Duodenal mucosa (tissue), 2 donors: ENCODE measurements around the gene NR2C2AP.
"Not testable (repeated sequence)": the region's sequence is repeated elsewhere in the genome, so short reads cannot be mapped to it uniquely, and the experiment has no call there.

ENCODE experiments used
- H3K27ac ChIP-seq: one replicate; pipeline ENCODE4 v1.7.0; 2013; ENCODE audit warnings: low read depth, low read length
- H3K27me3 ChIP-seq, 2 donors: one replicate each; pipeline ENCODE4 v1.7.0; 2013; ENCODE audit warnings: low read length in 2 of 2, control low read depth in 1 of 2; ENCODE audit not compliant: insufficient read depth in 2 of 2, control insufficient read depth in 1 of 2
- H3K36me3 ChIP-seq, 2 donors: one replicate each; pipeline ENCODE4 v1.7.0; 2013; ENCODE audit warnings: low read length in 2 of 2, control low read depth in 1 of 2; ENCODE audit not compliant: insufficient read depth in 2 of 2, control insufficient read depth in 1 of 2
- H3K4me1 ChIP-seq, 2 donors: one replicate each; pipeline ENCODE4 v1.7.0; 2013; ENCODE audit warnings: low read length in 2 of 2, control low read depth in 1 of 2; ENCODE audit not compliant: insufficient read depth in 2 of 2, control insufficient read depth in 1 of 2
- H3K4me3 ChIP-seq, 2 donors: one replicate each; pipeline ENCODE4 v1.7.0; 2013; ENCODE audit warnings: low read length in 2 of 2, low read depth in 1 of 2
- H3K9ac ChIP-seq, 2 donors: one replicate each; pipeline ENCODE4 v1.7.0; 2013; ENCODE audit warnings: low read length in 2 of 2, low read depth in 1 of 2
- H3K9me3 ChIP-seq, 2 donors: one replicate each; pipeline ENCODE4 v1.7.0; 2013; ENCODE audit warnings: low read length in 2 of 2, control low read depth in 1 of 2; ENCODE audit not compliant: control insufficient read depth in 1 of 2

NR2C2AP gene

GRCh38 chr19:19186742-19187141, 16.5 kb downstream of the NR2C2AP start:
- H3K9me3 ChIP-seq: peaks cover 0 to 2% of the 10 kb centered on the region in 2 donors
- H3K36me3 ChIP-seq: peaks cover 16 to 29% of the 10 kb centered on the region in 2 donors
- peaks cover 0 to 19% of the 10 kb centered on the region in 2 donors for H3K4me1 ChIP-seq
- H3K27ac ChIP-seq: no peak overlapping the region
- H3K4me3 ChIP-seq: no peak overlapping the region
- H3K9ac ChIP-seq: no peak overlapping the region
- H3K27me3 ChIP-seq: no peaks in the 10 kb centered on the region

DNA sequence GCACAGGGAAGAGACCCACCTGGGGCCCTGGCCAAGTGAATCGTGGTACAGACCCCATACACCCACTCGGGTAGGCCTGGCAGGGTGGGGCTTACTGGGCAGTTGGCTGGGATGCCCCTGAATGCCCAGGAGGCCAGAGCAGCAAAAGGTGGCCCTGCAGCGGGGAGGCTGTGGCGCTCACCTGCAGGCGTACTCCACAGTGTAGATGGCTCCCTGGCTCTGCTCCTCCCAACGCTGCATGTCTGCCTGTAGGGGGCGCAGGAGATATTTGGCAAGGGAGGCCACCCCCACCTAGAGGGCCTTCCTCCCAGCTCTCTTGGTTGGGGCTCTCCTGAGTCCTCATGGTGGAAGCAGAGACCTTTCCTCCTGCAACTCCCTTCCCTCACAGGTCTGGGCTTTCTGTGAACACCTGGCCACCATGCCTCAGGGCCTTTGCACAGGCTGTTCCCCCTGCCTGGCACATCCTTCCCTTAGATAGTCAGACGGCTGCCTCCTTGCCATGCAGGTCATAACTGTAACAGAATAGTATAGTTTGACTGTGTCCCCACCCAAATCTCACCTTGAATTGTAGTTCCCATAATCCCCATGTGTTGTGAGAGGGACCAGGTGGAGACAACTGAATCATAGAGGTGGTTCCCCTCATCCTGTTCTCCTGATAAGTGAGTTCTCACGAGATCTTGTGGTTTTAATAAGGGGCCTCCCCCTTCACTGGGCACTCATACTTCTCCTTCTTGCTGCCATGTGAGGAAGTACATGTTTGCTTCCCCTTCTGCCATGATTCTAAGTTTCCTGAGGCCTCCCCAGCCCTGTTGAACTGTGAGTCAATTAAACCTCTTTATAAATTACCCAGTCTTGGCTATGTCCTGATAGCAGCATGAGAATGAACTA, 17.1 kb downstream of the NR2C2AP start:
- no peak overlapping the region for H3K4me3 ChIP-seq
- no peak overlapping the region for H3K27ac ChIP-seq
- H3K27me3 ChIP-seq: no peaks in the 10 kb centered on the region
- peaks cover 0 to 2% of the 10 kb centered on the region in 2 donors for H3K9me3 ChIP-seq
- H3K9ac ChIP-seq: no peak overlapping the region
- H3K36me3 ChIP-seq: peaks cover 16 to 36% of the 10 kb centered on the region in 2 donors
- H3K4me1 ChIP-seq: peaks cover 0 to 15% of the 10 kb centered on the region in 2 donors

DNA sequence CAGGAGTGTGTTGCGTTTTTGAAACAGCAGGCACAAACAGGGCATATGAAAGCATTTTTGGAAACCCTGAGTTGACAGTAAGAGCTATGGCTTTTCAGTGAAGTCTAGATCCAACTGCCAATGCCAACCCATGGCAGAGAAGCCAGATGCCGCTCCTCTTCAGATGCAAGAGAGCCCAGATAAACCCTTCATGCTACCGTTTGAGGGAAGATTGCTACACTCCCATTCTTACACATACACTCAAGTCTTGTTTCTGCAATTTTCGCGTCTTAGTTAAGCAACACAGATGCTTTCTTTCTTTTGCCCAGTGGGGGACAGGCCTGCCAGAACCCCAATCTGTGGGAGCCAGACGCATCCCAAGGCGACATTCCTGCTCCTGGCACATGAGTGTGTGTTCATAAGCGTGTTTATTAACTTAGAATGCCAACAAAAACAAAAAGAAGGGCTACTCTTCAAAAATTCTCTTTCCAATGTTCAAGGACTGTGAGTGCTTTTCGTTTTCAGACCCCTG, 21.7 kb downstream of the NR2C2AP start:
- no peaks in the 10 kb centered on the region for H3K9me3 ChIP-seq
- H3K36me3 ChIP-seq: peaks cover 20 to 60% of the 10 kb centered on the region in 2 donors
- H3K9ac ChIP-seq: no peak overlapping the region
- H3K4me1 ChIP-seq: no peaks in the 10 kb centered on the region
- no peak overlapping the region for H3K4me3 ChIP-seq
- H3K27ac ChIP-seq: no peak overlapping the region
- H3K27me3 ChIP-seq: no peaks in the 10 kb centered on the region

GRCh38 chr19:19179548-19180441, 23.4 kb downstream of the NR2C2AP start:
- H3K36me3 ChIP-seq: peaks cover 15 to 52% of the 10 kb centered on the region in 2 donors

DNA sequence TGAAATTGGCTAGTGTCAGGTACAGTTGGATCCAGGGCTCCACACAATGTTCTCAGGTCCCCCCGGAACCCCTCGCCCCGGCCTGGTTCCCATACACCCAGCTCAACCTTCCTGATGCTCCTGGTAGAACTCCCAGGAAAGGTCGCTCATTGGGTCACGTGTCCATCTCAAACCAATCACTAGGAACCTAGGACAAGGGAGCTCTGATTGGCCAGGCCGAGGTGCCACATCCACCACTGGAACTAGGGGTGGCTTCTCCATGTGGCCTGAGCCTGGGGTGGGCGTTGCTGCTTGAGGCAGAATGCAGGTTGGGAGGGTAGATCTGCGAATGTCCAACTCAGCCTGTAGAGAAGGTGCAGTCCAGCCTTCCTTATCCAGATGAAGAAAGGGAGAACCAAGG, 26.3 kb downstream of the NR2C2AP start:
- Histone ChIP-seq H3K36me3 (peaks cover 8 to 41% of the 10 kb centered on the region in 2 donors), H3K4me1 (no peaks in the 10 kb centered on the region), H3K27ac (no peak overlapping the region), H3K9me3 (no peaks in the 10 kb centered on the region), H3K27me3 (no peaks in the 10 kb centered on the region), H3K9ac (no peak overlapping the region), H3K4me3 (no peak overlapping the region)

More at GRCh38 chr19:19179548-19180441, 23.4 kb downstream of the NR2C2AP start:
- Histone ChIP-seq H3K9me3 (no peaks in the 10 kb centered on the region), H3K27me3 (no peaks in the 10 kb centered on the region), H3K27ac (no peak overlapping the region), H3K9ac (no peak overlapping the region), H3K4me1 (no peaks in the 10 kb centered on the region), H3K4me3 (no peak overlapping the region)

DNA sequence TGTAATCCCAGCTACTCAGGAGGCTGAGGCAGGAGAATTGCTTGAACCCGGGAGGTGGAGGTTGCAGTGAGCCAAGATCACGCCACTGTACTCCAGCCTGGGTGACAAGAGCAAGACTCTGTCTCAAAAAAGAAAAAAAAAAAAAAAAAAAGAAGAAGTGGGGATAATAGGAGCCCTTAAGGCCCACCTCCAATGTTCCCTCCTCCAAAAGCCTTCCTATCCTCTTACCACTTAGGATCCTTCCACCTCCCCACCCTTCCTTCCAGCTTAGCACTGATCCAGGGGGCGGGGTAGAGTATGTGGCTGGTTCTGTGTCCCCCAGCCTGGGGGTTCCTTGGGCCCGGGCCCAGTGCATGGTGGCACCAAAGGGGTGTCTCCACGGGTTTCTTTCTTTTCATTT, 30.0 kb downstream of the NR2C2AP start:
- H3K27ac ChIP-seq, H3K4me1 ChIP-seq, H3K27me3 ChIP-seq, H3K9ac ChIP-seq, H3K9me3 ChIP-seq, H3K4me3 ChIP-seq: not testable (repeated sequence)
- peaks cover 0 to 13% of the 10 kb centered on the region in 2 donors for H3K36me3 ChIP-seq

DNA sequence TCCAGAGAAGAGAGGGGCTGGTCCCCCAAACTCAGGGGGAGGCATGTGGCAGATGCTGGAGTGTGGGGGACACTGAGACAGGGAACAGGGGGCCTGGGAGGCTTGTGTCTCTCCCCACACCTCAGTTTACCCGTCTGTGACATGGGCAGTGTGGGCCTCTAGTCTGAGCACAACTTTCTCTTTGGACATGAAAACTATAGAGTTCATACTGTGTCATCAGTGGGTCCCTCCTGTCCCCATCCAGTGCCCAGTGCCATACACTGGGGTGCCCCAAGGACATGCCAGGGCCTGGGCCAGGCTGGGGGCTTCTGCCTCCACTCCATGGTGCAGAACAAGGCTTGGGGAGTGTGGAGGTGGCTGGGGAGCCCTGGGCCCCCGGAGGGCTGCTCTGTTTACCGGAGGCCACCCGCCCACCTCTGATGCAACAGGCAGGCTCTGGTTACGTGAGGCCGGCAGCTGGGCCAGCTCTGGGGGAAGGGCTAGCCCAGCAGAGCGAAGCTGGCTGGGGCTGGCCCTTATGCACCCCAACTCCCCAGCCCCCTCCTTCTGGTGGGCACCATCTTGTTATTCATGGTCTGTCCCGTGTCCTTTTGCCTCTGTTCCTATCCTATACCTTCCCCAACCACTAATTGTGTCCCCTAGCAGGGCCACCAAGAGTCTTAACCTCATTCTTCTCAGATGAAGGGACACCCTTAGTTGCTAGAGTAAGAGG, 31.2 kb downstream of the NR2C2AP start:
- Histone ChIP-seq H3K36me3 (peaks cover 0 to 6% of the 10 kb centered on the region in 2 donors), H3K4me3 (no peak overlapping the region), H3K9me3 (no peaks in the 10 kb centered on the region), H3K9ac (no peak overlapping the region), H3K27me3 (no peaks in the 10 kb centered on the region), H3K4me1 (peaks cover 4 to 8% of the 10 kb centered on the region in 2 donors), H3K27ac (no peak overlapping the region)

- no peak overlapping the region for H3K27ac ChIP-seq
- no peaks in the 10 kb centered on the region for H3K9me3 ChIP-seq
- peaks cover 4 to 8% of the 10 kb centered on the region in 2 donors for H3K4me1 ChIP-seq
- no peak overlapping the region for H3K4me3 ChIP-seq
- H3K27me3 ChIP-seq: no peaks in the 10 kb centered on the region
- H3K36me3 ChIP-seq: no peaks in the 10 kb centered on the region
- H3K9ac ChIP-seq: no peak overlapping the region
Observed at GRCh38 chr19:19170873-19171672, 32.1 kb downstream of the NR2C2AP start.
